HEK293 (cell line): ENCODE results near the gene DNAJC7.

Experiments used
- CTCF ChIA-PET: fragments of 350-600 bp; formaldehyde crosslinking; extraction: SDS; loops from one replicate; lab custom pipeline; 2021; ENCODE audit warnings: antibody characterized with exemption; lab: Yijun Ruan, JAX
- POLR2A ChIA-PET: fragments of 300-600 bp; formaldehyde crosslinking; extraction: SDS; loops from one replicate; lab custom pipeline; 2020; ENCODE audit warnings: antibody characterized with exemption, inconsistent platforms; lab: Yijun Ruan, JAX
- H3K27ac ChIP-seq: fragments of 200-500 bp; sonication (Bioruptor generic); 2 replicates; pipeline ENCODE4 v1.5.1; 2014; ENCODE audit warnings: low read depth, low read length, control low read depth, inconsistent platforms; ENCODE audit errors: extremely low read depth
- H3K36me3 ChIP-seq, 2 experiments: fragments of 200-500 bp in 1 of 2; sonication (Bioruptor generic) in 1 of 2; 1 replicate in 1 of 2; 2 replicates in 1 of 2; pipeline ENCODE4 v1.5.1; 2014 to 2017; ENCODE audit warnings: inconsistent platforms in 2 of 2, low read length in 2 of 2; ENCODE audit not compliant: control insufficient read depth in 2 of 2, insufficient read depth in 1 of 2
- H3K4me1 ChIP-seq: fragments of 200-500 bp; sonication (Bioruptor generic); 2 replicates; pipeline ENCODE4 v1.5.1; 2014; ENCODE audit warnings: mild to moderate bottlenecking, low read length, inconsistent platforms; ENCODE audit not compliant: control insufficient read depth, insufficient read depth
- H3K4me3 ChIP-seq: 2 replicates; pipeline ENCODE4 v1.5.1; 2011; ENCODE audit warnings: low read depth, mild to moderate bottlenecking, control low read depth, low read length, moderate library complexity
- H3K9me3 ChIP-seq: fragments of 200-500 bp; sonication (Bioruptor generic); 2 replicates; pipeline ENCODE4 v1.5.1; 2014; ENCODE audit warnings: low read depth, low read length, inconsistent platforms; ENCODE audit not compliant: control insufficient read depth, insufficient read depth
- EGR2 ChIP-seq: fragments of 450-650 bp; formaldehyde crosslinking; IDR thresholded peaks from 2 replicates; pipeline ENCODE4 v1.5.1; 2016; ENCODE audit warnings: low read depth, missing biosample characterization, missing genetic modification characterization
- GLI4 ChIP-seq: fragments of 450-650 bp; formaldehyde crosslinking; IDR thresholded peaks from 2 replicates; pipeline ENCODE4 v1.5.1; 2016; ENCODE audit warnings: missing biosample characterization, missing genetic modification characterization
- KLF8 ChIP-seq: fragments of 450-650 bp; formaldehyde crosslinking; IDR thresholded peaks from 2 replicates; pipeline ENCODE4 v1.5.1; 2016; ENCODE audit warnings: missing biosample characterization, missing genetic modification characterization
- PRDM1 ChIP-seq: fragments of 450-650 bp; formaldehyde crosslinking; IDR thresholded peaks from 2 replicates; pipeline ENCODE4; 2016; ENCODE audit warnings: missing biosample characterization, missing genetic modification characterization
- SCRT1 ChIP-seq: fragments of 450-650 bp; formaldehyde crosslinking; IDR thresholded peaks from 2 replicates; pipeline ENCODE4 v1.5.1; 2016; ENCODE audit warnings: missing biosample characterization, missing genetic modification characterization, borderline replicate concordance
- ZNF121 ChIP-seq: fragments of 450-650 bp; formaldehyde crosslinking; IDR thresholded peaks from 2 replicates; pipeline ENCODE4 v1.5.1; 2016; ENCODE audit warnings: missing biosample characterization, missing genetic modification characterization
- ZNF133 ChIP-seq: fragments of 450-650 bp; formaldehyde crosslinking; IDR thresholded peaks from 2 replicates; pipeline ENCODE4 v1.5.1; 2016; ENCODE audit warnings: missing biosample characterization, missing genetic modification characterization
- ZNF138 ChIP-seq: fragments of 450-650 bp; formaldehyde crosslinking; IDR thresholded peaks from 2 replicates; pipeline ENCODE4 v1.5.1; 2016; ENCODE audit warnings: missing biosample characterization, missing genetic modification characterization, borderline replicate concordance
- ZNF16 ChIP-seq: fragments of 450-650 bp; formaldehyde crosslinking; IDR thresholded peaks from 2 replicates; pipeline ENCODE4 v1.5.1; 2016; ENCODE audit warnings: low read depth, missing biosample characterization, missing genetic modification characterization
- ZNF169 ChIP-seq: fragments of 450-650 bp; formaldehyde crosslinking; IDR thresholded peaks from 2 replicates; pipeline ENCODE4 v1.5.1; 2016; ENCODE audit warnings: missing biosample characterization, missing genetic modification characterization
- ZNF23 ChIP-seq: fragments of 450-650 bp; formaldehyde crosslinking; IDR thresholded peaks from 2 replicates; pipeline ENCODE4 v1.5.1; 2016; ENCODE audit warnings: missing biosample characterization, missing genetic modification characterization, borderline replicate concordance
- ZNF266 ChIP-seq: fragments of 450-650 bp; formaldehyde crosslinking; IDR thresholded peaks from 2 replicates; pipeline ENCODE4 v1.5.1; 2016; ENCODE audit warnings: missing biosample characterization, missing genetic modification characterization, low read depth
- ZNF292 ChIP-seq: fragments of 450-650 bp; formaldehyde crosslinking; IDR thresholded peaks from 2 replicates; pipeline ENCODE4 v1.5.1; 2016; ENCODE audit warnings: low read depth, missing biosample characterization, missing genetic modification characterization, borderline replicate concordance
- ZNF391 ChIP-seq: fragments of 450-650 bp; formaldehyde crosslinking; IDR thresholded peaks from 2 replicates; pipeline ENCODE4 v1.5.1; 2016; ENCODE audit warnings: low read depth, missing biosample characterization, missing genetic modification characterization, borderline replicate concordance
- ZNF707 ChIP-seq: fragments of 450-650 bp; formaldehyde crosslinking; IDR thresholded peaks from 2 replicates; pipeline ENCODE4 v1.5.1; 2016; ENCODE audit warnings: missing biosample characterization, missing genetic modification characterization
- ZNF768 ChIP-seq: fragments of 450-650 bp; formaldehyde crosslinking; IDR thresholded peaks from 2 replicates; pipeline ENCODE4 v1.5.1; 2018; ENCODE audit warnings: missing biosample characterization, mild to moderate bottlenecking, missing genetic modification characterization
- ZNF837 ChIP-seq: fragments of 450-650 bp; formaldehyde crosslinking; IDR thresholded peaks from 2 replicates; pipeline ENCODE4 v1.5.1; 2016; ENCODE audit warnings: missing biosample characterization, missing genetic modification characterization
- ZSCAN23 ChIP-seq: fragments of 450-650 bp; formaldehyde crosslinking; IDR thresholded peaks from 2 replicates; pipeline ENCODE4 v1.5.1; 2016; ENCODE audit warnings: missing biosample characterization, missing genetic modification characterization
- TF ChIP-seq, protein P1 (sequence below): fragments of 450-650 bp; formaldehyde crosslinking; IDR thresholded peaks from 2 replicates; pipeline ENCODE4 v1.5.1; 2016; ENCODE audit warnings: missing biosample characterization, missing genetic modification characterization
- TF ChIP-seq, protein P2 (sequence below): fragments of 450-650 bp; formaldehyde crosslinking; IDR thresholded peaks from 2 replicates; pipeline ENCODE4 v1.5.1; 2016; ENCODE audit warnings: missing biosample characterization, missing genetic modification characterization
- TF ChIP-seq, protein P3 (sequence below): fragments of 450-650 bp; formaldehyde crosslinking; IDR thresholded peaks from 2 replicates; pipeline ENCODE4 v1.5.1; 2016; ENCODE audit warnings: missing biosample characterization, missing genetic modification characterization
- TF ChIP-seq, protein P4 (sequence below): fragments of 450-650 bp; formaldehyde crosslinking; IDR thresholded peaks from 2 replicates; pipeline ENCODE4 v1.5.0; 2017; ENCODE audit warnings: missing biosample characterization, missing genetic modification characterization, borderline replicate concordance
- TF ChIP-seq, protein P5 (sequence below): fragments of 450-650 bp; formaldehyde crosslinking; IDR thresholded peaks from 2 replicates; pipeline ENCODE4 v1.5.1; 2016; ENCODE audit warnings: missing biosample characterization, missing genetic modification characterization
- TF ChIP-seq, protein P6 (sequence below): fragments of 450-650 bp; formaldehyde crosslinking; IDR thresholded peaks from 2 replicates; pipeline ENCODE4 v1.5.1; 2016; ENCODE audit warnings: missing biosample characterization, missing genetic modification characterization, borderline replicate concordance

DNAJC7 gene

DNA sequence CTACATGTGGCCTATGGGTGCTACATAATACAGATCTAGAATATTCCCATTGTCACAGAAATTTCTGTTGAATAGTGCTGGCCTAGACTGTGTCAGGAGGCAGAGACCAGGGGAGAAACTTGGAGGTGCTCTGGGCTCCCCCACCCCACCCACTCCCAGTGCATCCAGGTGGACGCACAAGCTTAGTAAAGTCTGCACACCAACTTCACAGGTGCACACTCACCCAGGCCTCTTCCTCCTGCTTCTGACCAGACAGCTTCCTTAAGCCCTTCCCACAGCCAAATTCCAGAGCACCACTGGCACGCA, 58.3 kb downstream of the DNAJC7 start:
- H3K36me3 ChIP-seq: peaks cover 0 to 5% of the 10 kb centered on the region in 2 experiments; a peak in 2 of 3 replicates
- H3K4me3 ChIP-seq: no peak overlapping the region
- H3K27ac ChIP-seq: 0 out of 2 replicates have a peak overlapping the region, but pooled peaks have one; percentile 4
- ChIA-PET POLR2A (interaction anchor here (0.9 to 3.5 kb wide), 7 partner anchors 29 to 271 kb away, joined by 3 to 25 read pairs (median 4); partner anchors contain the start of genes ACLY, EIF1, HAP1 and ODAD4), CTCF (interaction anchor here (0.5 to 12.1 kb wide), 25 partner anchors 10 to 444 kb away, joined by 3 to 142 read pairs (median 5); partner anchors contain the start of genes ACLY, DNAJC7, NKIRAS2 and ODAD4)
- TF ChIP-seq ZNF133 (tag by site-specific recombination): no peak
- TF ChIP-seq ZNF768 (tag by site-specific recombination): no peak
- TF ChIP-seq, protein P1, sequence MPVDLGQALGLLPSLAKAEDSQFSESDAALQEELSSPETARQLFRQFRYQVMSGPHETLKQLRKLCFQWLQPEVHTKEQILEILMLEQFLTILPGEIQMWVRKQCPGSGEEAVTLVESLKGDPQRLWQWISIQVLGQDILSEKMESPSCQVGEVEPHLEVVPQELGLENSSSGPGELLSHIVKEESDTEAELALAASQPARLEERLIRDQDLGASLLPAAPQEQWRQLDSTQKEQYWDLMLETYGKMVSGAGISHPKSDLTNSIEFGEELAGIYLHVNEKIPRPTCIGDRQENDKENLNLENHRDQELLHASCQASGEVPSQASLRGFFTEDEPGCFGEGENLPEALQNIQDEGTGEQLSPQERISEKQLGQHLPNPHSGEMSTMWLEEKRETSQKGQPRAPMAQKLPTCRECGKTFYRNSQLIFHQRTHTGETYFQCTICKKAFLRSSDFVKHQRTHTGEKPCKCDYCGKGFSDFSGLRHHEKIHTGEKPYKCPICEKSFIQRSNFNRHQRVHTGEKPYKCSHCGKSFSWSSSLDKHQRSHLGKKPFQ: no peak
- TF ChIP-seq, protein P2, sequence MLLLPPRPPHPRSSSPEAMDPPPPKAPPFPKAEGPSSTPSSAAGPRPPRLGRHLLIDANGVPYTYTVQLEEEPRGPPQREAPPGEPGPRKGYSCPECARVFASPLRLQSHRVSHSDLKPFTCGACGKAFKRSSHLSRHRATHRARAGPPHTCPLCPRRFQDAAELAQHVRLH (tag by site-specific recombination): no peak
- no peak for TF ChIP-seq ZSCAN23 (tag by site-specific recombination)
- TF ChIP-seq ZNF391: no peak
- TF ChIP-seq, protein P3, sequence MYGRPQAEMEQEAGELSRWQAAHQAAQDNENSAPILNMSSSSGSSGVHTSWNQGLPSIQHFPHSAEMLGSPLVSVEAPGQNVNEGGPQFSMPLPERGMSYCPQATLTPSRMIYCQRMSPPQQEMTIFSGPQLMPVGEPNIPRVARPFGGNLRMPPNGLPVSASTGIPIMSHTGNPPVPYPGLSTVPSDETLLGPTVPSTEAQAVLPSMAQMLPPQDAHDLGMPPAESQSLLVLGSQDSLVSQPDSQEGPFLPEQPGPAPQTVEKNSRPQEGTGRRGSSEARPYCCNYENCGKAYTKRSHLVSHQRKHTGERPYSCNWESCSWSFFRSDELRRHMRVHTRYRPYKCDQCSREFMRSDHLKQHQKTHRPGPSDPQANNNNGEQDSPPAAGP: no peak
- TF ChIP-seq, protein P4, sequence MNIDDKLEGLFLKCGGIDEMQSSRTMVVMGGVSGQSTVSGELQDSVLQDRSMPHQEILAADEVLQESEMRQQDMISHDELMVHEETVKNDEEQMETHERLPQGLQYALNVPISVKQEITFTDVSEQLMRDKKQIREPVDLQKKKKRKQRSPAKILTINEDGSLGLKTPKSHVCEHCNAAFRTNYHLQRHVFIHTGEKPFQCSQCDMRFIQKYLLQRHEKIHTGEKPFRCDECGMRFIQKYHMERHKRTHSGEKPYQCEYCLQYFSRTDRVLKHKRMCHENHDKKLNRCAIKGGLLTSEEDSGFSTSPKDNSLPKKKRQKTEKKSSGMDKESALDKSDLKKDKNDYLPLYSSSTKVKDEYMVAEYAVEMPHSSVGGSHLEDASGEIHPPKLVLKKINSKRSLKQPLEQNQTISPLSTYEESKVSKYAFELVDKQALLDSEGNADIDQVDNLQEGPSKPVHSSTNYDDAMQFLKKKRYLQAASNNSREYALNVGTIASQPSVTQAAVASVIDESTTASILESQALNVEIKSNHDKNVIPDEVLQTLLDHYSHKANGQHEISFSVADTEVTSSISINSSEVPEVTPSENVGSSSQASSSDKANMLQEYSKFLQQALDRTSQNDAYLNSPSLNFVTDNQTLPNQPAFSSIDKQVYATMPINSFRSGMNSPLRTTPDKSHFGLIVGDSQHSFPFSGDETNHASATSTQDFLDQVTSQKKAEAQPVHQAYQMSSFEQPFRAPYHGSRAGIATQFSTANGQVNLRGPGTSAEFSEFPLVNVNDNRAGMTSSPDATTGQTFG: no peak
- no peak for TF ChIP-seq KLF8
- no peak for TF ChIP-seq ZNF16 (tag by site-specific recombination)
- TF ChIP-seq ZNF138 (tag by site-specific recombination): no peak
- TF ChIP-seq ZNF23 (tag by site-specific recombination): no peak
- no peak for TF ChIP-seq ZNF169
- no peak for TF ChIP-seq ZNF121 (tag by site-specific recombination)
- TF ChIP-seq, protein P5, sequence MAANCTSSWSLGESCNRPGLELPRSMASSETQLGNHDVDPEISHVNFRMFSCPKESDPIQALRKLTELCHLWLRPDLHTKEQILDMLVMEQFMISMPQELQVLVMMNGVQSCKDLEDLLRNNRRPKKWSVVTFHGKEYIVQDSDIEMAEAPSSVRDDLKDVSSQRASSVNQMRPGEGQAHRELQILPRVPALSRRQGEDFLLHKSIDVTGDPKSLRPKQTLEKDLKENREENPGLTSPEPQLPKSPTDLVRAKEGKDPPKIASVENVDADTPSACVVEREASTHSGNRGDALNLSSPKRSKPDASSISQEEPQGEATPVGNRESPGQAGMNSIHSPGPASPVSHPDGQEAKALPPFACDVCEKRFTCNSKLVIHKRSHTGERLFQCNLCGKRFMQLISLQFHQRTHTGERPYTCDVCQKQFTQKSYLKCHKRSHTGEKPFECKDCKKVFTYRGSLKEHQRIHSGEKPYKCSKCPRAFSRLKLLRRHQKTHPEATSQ: no peak
- no peak for TF ChIP-seq SCRT1 (tag by site-specific recombination)
- TF ChIP-seq EGR2 (tag by site-specific recombination): no peak
- TF ChIP-seq ZNF292 (tag by site-specific recombination): no peak
- H3K4me1 ChIP-seq: peaks cover 4% of the 10 kb centered on the region; the same call in 1 of the 2 replicates
- H3K9me3 ChIP-seq: no peaks in the 10 kb centered on the region

DNA sequence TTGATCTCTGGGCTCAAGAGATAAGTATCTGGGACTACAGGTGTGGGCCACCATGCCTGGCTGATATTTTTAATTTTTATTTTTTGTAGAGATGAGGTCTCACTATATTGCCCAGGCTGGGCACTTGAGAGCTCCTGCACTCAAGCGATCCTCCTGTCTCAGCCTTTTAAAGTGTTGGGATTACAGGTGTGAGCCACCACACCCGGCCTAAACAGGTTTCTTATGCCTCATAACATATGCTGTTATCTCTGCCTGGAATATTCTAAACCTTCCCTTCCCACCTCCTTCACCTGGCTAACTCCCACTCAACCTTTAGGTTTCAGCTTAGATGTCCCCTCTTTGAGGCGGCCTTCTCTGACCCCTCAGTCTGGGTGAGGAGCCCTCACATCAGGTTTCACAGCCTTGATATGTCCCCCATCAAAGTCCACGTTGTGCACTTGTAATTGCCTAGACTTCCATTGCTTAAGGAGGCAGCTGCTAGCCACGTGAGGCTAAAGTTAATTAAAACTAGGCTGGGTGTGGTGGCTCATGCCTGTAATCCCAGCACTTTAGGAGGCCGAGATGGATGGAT, 59.3 kb downstream of the DNAJC7 start:
- CTCF ChIA-PET: interaction anchor here (0.7 to 12.1 kb wide), 9 partner anchors 29 to 445 kb away, joined by 3 to 142 read pairs (median 5); partner anchors contain the start of genes DNAJC7, NKIRAS2, ODAD4 and P3H4
- Histone ChIP-seq H3K36me3 (peaks cover 0 to 5% of the 10 kb centered on the region in 2 experiments; a peak in 2 of 3 replicates), H3K27ac (no peak overlapping the region), H3K9me3 (no peaks in the 10 kb centered on the region), H3K4me1 (peaks cover 4% of the 10 kb centered on the region; the same call in 1 of the 2 replicates), H3K4me3 (no peak overlapping the region)
- TF ChIP-seq GLI4 (tag by site-specific recombination) (no peak), ZNF707 (tag by site-specific recombination) (no peak), ZNF266 (no peak), PRDM1 (tag by site-specific recombination) (no peak), ZNF837 (no peak)
- TF ChIP-seq, protein P6, sequence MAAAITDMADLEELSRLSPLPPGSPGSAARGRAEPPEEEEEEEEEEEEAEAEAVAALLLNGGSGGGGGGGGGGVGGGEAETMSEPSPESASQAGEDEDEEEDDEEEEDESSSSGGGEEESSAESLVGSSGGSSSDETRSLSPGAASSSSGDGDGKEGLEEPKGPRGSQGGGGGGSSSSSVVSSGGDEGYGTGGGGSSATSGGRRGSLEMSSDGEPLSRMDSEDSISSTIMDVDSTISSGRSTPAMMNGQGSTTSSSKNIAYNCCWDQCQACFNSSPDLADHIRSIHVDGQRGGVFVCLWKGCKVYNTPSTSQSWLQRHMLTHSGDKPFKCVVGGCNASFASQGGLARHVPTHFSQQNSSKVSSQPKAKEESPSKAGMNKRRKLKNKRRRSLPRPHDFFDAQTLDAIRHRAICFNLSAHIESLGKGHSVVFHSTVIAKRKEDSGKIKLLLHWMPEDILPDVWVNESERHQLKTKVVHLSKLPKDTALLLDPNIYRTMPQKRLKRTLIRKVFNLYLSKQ (tag by site-specific recombination): no peak
- POLR2A ChIA-PET: interaction anchor here (0.7 to 3.5 kb wide), 2 partner anchors 10 to 40 kb away, joined by 3 to 25 read pairs; partner anchors contain the start of gene ACLY
